Measurements from ENCODE around the gene CDKAL1. TPM values are rescaled to one million over a fixed set of nuclear protein-coding genes. Genes with fewer than 3 reads are reported as not detected.

Gene CDKAL1
- total RNA-seq, 4 donors from 2014 or later, result 10.3 to 11.2 (median 10.5) TPM

DNA sequence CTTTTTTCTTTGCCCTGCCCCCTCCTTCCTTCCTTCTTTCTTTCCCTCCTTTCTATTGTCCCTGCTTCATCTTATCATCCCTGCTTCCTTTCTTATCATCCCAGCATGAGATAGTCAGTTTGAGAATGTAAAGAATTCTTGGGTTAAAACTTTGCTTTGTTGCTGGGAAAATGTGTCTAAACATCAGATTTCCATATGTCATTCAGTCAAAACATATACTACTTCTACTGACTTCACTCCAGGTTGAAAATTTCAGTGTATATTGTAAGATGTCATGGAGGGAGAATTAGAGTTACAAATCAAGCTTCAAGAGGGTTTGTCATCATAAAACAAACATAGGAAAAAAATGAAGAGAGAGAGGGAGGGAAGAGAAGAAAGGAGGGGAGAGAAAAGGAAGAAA, 700.9 kb downstream of the CDKAL1 start:
- intact Hi-C loops (cut with DNase I), result no loop called here

GRCh38 chr6:21238208-21238607, 704.0 kb downstream of the CDKAL1 start:
- TF ChIP-seq POLR2A (IDR thresholded peaks at IDR 0.05; ENCODE audit: low read depth) (no peak), POLR2AphosphoS5 (IDR thresholded peaks at IDR 0.05) (no peak), EP300 (IDR thresholded peaks at IDR 0.05) (no peak)
- TF ChIP-seq, protein P1, sequence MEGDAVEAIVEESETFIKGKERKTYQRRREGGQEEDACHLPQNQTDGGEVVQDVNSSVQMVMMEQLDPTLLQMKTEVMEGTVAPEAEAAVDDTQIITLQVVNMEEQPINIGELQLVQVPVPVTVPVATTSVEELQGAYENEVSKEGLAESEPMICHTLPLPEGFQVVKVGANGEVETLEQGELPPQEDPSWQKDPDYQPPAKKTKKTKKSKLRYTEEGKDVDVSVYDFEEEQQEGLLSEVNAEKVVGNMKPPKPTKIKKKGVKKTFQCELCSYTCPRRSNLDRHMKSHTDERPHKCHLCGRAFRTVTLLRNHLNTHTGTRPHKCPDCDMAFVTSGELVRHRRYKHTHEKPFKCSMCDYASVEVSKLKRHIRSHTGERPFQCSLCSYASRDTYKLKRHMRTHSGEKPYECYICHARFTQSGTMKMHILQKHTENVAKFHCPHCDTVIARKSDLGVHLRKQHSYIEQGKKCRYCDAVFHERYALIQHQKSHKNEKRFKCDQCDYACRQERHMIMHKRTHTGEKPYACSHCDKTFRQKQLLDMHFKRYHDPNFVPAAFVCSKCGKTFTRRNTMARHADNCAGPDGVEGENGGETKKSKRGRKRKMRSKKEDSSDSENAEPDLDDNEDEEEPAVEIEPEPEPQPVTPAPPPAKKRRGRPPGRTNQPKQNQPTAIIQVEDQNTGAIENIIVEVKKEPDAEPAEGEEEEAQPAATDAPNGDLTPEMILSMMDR (IDR thresholded peaks at IDR 0.05), result no peak
- no peak for DNase-seq (ENCODE audit: extremely low spot score)
- Histone ChIP-seq H3K27ac (replicated peaks in 1 of 4) (no peak overlapping the region), H3K9me3 (peaks cover 0 to 14% (median 12%) of the 10 kb centered on the region in 4 donors), H3K27me3 (no peaks in the 10 kb centered on the region), H3K4me3 (no peak overlapping the region), H3K4me1 (no peaks in the 10 kb centered on the region), H3K36me3 (peaks cover 2 to 4% (median 3%) of the 10 kb centered on the region in 4 donors)
- WGBS, result 98% methylated on average over 2 of the region's 2 CpGs
- intact Hi-C loops (cut with DNase I), result no loop called here

More for the DNA sequence above, 700.9 kb downstream of the CDKAL1 start:
- no peaks in the 10 kb centered on the region for H3K4me1 ChIP-seq
- H3K9me3 ChIP-seq, result peaks cover 0 to 14% (median 12%) of the 10 kb centered on the region in 4 donors
- peaks cover 19 to 31% (median 26%) of the 10 kb centered on the region in 4 donors for H3K36me3 ChIP-seq
- no peaks in the 10 kb centered on the region for H3K27me3 ChIP-seq
- no peak for DNase-seq (ENCODE audit: extremely low spot score)
- TF ChIP-seq EP300 (IDR thresholded peaks at IDR 0.05) (no peak), POLR2AphosphoS5 (IDR thresholded peaks at IDR 0.05) (no peak), POLR2A (IDR thresholded peaks at IDR 0.05; ENCODE audit: low read depth) (no peak)
- TF ChIP-seq, protein P1 (IDR thresholded peaks at IDR 0.05), result no peak
- H3K27ac ChIP-seq (replicated peaks in 1 of 4), result no peak overlapping the region
- H3K4me3 ChIP-seq, result no peak overlapping the region

- no peak overlapping the region for H3K4me3 ChIP-seq
- TF ChIP-seq POLR2A (IDR thresholded peaks at IDR 0.05; ENCODE audit: low read depth) (no peak), EP300 (IDR thresholded peaks at IDR 0.05) (no peak), POLR2AphosphoS5 (IDR thresholded peaks at IDR 0.05) (no peak)
- TF ChIP-seq, protein P1 (IDR thresholded peaks at IDR 0.05), result no peak
- H3K36me3 ChIP-seq, result no peaks in the 10 kb centered on the region
- no peaks in the 10 kb centered on the region for H3K4me1 ChIP-seq
- 94% methylated on average over 2 of the region's 2 CpGs for WGBS
- H3K27ac ChIP-seq (replicated peaks in 1 of 4), result no peak overlapping the region
- DNase-seq (ENCODE audit: extremely low spot score), result no peak
- peaks cover 0 to 12% (median 11%) of the 10 kb centered on the region in 4 donors for H3K9me3 ChIP-seq
- intact Hi-C loops (cut with DNase I), result no loop called here
- H3K27me3 ChIP-seq, result no peaks in the 10 kb centered on the region
Observed at GRCh38 chr6:21240709-21241108, 706.5 kb downstream of the CDKAL1 start.

GRCh38 chr6:21241231-21242130, 707.2 kb downstream of the CDKAL1 start:
- Histone ChIP-seq H3K4me3 (no peak overlapping the region), H3K27ac (replicated peaks in 1 of 4) (no peak overlapping the region), H3K4me1 (no peaks in the 10 kb centered on the region), H3K9me3 (peaks cover 0 to 12% (median 11%) of the 10 kb centered on the region in 4 donors), H3K36me3 (no peaks in the 10 kb centered on the region), H3K27me3 (no peaks in the 10 kb centered on the region)
- WGBS, result 94% methylated on average over 5 of the region's 5 CpGs
- DNase-seq (ENCODE audit: extremely low spot score), result no peak
- TF ChIP-seq POLR2AphosphoS5 (IDR thresholded peaks at IDR 0.05), result no peak
- TF ChIP-seq EP300 (IDR thresholded peaks at IDR 0.05), result no peak
- no peak for TF ChIP-seq POLR2A (IDR thresholded peaks at IDR 0.05; ENCODE audit: low read depth)
- TF ChIP-seq, protein P1 (IDR thresholded peaks at IDR 0.05), result no peak
- intact Hi-C loops (cut with DNase I), result no loop called here

All from esophagus muscularis mucosa (tissue), 4 donors.